ENCODE data around the gene OCEL1.

The OCEL1 gene

GRCh38 chr19:17243211-17243829 is 17.3 kb downstream of the OCEL1 start:
- H3K27ac ChIP-seq (ENCODE audit: poor library complexity, severe bottlenecking): peak overlapping the region; percentile 84
- H3K9me3 ChIP-seq (ENCODE audit: severe bottlenecking): no peaks in the 10 kb centered on the region
- no peaks in the 10 kb centered on the region for H3K27me3 ChIP-seq (ENCODE audit: insufficient read depth, poor library complexity, severe bottlenecking)
- TF ChIP-seq CTCF (IDR thresholded peaks at IDR 0.05; ENCODE audit: poor library complexity, severe bottlenecking): no peak
- H3K4me1 ChIP-seq (ENCODE audit: insufficient read depth, poor library complexity, severe bottlenecking): peaks cover 26% of the 10 kb centered on the region
- DNase-seq (ENCODE audit: low spot score) (no peak), ATAC-seq (ENCODE audit: low read depth) (no peak; the same call in 2 of the 3 replicates)
- H3K4me3 ChIP-seq (ENCODE audit: severe bottlenecking): peak overlapping the region; percentile 77
- H3K36me3 ChIP-seq (ENCODE audit: low read depth): peaks cover 30% of the 10 kb centered on the region

GRCh38 chr19:17243830-17244617 is 18.0 kb downstream of the OCEL1 start:
- H3K4me1 ChIP-seq (ENCODE audit: insufficient read depth, poor library complexity, severe bottlenecking): peaks cover 33% of the 10 kb centered on the region
- TF ChIP-seq CTCF (IDR thresholded peaks at IDR 0.05; ENCODE audit: poor library complexity, severe bottlenecking): no peak
- H3K27ac ChIP-seq (ENCODE audit: poor library complexity, severe bottlenecking): peak overlapping the region; percentile 84
- peak; percentile 47 for ATAC-seq (ENCODE audit: low read depth)
- peak overlapping the region; percentile 77 for H3K4me3 ChIP-seq (ENCODE audit: severe bottlenecking)
- H3K9me3 ChIP-seq (ENCODE audit: severe bottlenecking): no peaks in the 10 kb centered on the region
- DNase-seq (ENCODE audit: low spot score): no peak
- H3K27me3 ChIP-seq (ENCODE audit: insufficient read depth, poor library complexity, severe bottlenecking): no peaks in the 10 kb centered on the region
- H3K36me3 ChIP-seq (ENCODE audit: low read depth): peaks cover 23% of the 10 kb centered on the region

GRCh38 chr19:17244618-17245534 is 18.9 kb downstream of the OCEL1 start:
- ATAC-seq (ENCODE audit: low read depth) (no peak), DNase-seq (ENCODE audit: low spot score) (no peak)
- Histone ChIP-seq H3K36me3 (ENCODE audit: low read depth) (peaks cover 18% of the 10 kb centered on the region), H3K9me3 (ENCODE audit: severe bottlenecking) (no peaks in the 10 kb centered on the region), H3K27ac (ENCODE audit: poor library complexity, severe bottlenecking) (peak overlapping the region; percentile 84), H3K4me1 (ENCODE audit: insufficient read depth, poor library complexity, severe bottlenecking) (peaks cover 41% of the 10 kb centered on the region), H3K4me3 (ENCODE audit: severe bottlenecking) (peak overlapping the region; percentile 77), H3K27me3 (ENCODE audit: insufficient read depth, poor library complexity, severe bottlenecking) (no peaks in the 10 kb centered on the region)
- TF ChIP-seq CTCF (IDR thresholded peaks at IDR 0.05; ENCODE audit: poor library complexity, severe bottlenecking): no peak

GRCh38 chr19:17245535-17245984 is 19.5 kb downstream of the OCEL1 start, which contains the start of gene NR2F6:
Gene NR2F6, minus strand, starts transcription at chr19:17245919. Its CDS starts 699 bp downstream, at chr19:17245220.
- H3K27ac ChIP-seq (ENCODE audit: poor library complexity, severe bottlenecking): peak within 1 kb of the TSS; percentile 84

More at GRCh38 chr19:17245535-17245984, 19.5 kb downstream of the OCEL1 start, which contains the start of gene NR2F6:
- ATAC-seq (ENCODE audit: low read depth): no peak
- Histone ChIP-seq H3K9me3 (ENCODE audit: severe bottlenecking) (no peaks in the 10 kb centered on the region), H3K27me3 (ENCODE audit: insufficient read depth, poor library complexity, severe bottlenecking) (no peaks in the 10 kb centered on the region), H3K36me3 (ENCODE audit: low read depth) (peaks cover 11% of the 10 kb centered on the region), H3K4me1 (ENCODE audit: insufficient read depth, poor library complexity, severe bottlenecking) (peaks cover 42% of the 10 kb centered on the region), H3K4me3 (ENCODE audit: severe bottlenecking) (peak within 1 kb of the TSS; percentile 77)
- no peak for DNase-seq (ENCODE audit: low spot score)
- no peak for TF ChIP-seq CTCF (IDR thresholded peaks at IDR 0.05; ENCODE audit: poor library complexity, severe bottlenecking)
